ENCODE measurements around the gene FGGY. TPM values are rescaled to one million over a fixed set of nuclear protein-coding genes. Genes with fewer than 3 reads are reported as not detected.

FGGY gene
- total RNA-seq, 1 donor, result 10.8 TPM

- peak in 2 of 3 donors; percentile 21 to 41 for DNase-seq (ENCODE audit: low read depth in 2 of 3, low spot score in 2 of 3)
Observed at GRCh38 chr1:59743324-59744091, 446.6 kb downstream of the FGGY start.

GRCh38 chr1:59747420-59748024 lies 450.6 kb downstream of the FGGY start:
- DNase-seq (ENCODE audit: low read depth in 2 of 3, low spot score in 2 of 3), result no peak

- DNase-seq (ENCODE audit: low read depth in 2 of 3, low spot score in 2 of 3), result no peak
Observed at GRCh38 chr1:59748123-59748522, 451.2 kb downstream of the FGGY start.

GRCh38 chr1:59750328-59751003 lies 453.6 kb downstream of the FGGY start:
- peak in 2 of 3 donors; percentile 6 to 13 for DNase-seq (ENCODE audit: low read depth in 2 of 3, low spot score in 2 of 3)

GRCh38 chr1:59751004-59751395 lies 454.1 kb downstream of the FGGY start:
- DNase-seq (ENCODE audit: low read depth in 2 of 3, low spot score in 2 of 3), result no peak

GRCh38 chr1:59751801-59752200 lies 454.9 kb downstream of the FGGY start:
- DNase-seq (ENCODE audit: low read depth in 2 of 3, low spot score in 2 of 3), result no peak

- DNase-seq (ENCODE audit: low read depth in 2 of 3, low spot score in 2 of 3), result no peak
Observed at GRCh38 chr1:59752556-59753414, 455.9 kb downstream of the FGGY start.

- DNase-seq (ENCODE audit: low read depth in 2 of 3, low spot score in 2 of 3), result no peak
Observed at GRCh38 chr1:59755069-59755685, 458.3 kb downstream of the FGGY start.

- no peak for DNase-seq (ENCODE audit: low read depth in 2 of 3, low spot score in 2 of 3)
Observed at GRCh38 chr1:59757197-59757747, 460.4 kb downstream of the FGGY start.

- DNase-seq (ENCODE audit: low read depth in 2 of 3, low spot score in 2 of 3), result peak; percentile 34 to 83 (median 68)
Observed at GRCh38 chr1:59759156-59759925, 462.4 kb downstream of the FGGY start.

- no peak for DNase-seq (ENCODE audit: low read depth in 2 of 3, low spot score in 2 of 3)
Observed at GRCh38 chr1:59761443-59761842, 464.5 kb downstream of the FGGY start.

GRCh38 chr1:59763418-59763817 lies 466.5 kb downstream of the FGGY start:
- no peak for DNase-seq (ENCODE audit: low read depth in 2 of 3, low spot score in 2 of 3)

GRCh38 chr1:59765011-59765730 lies 468.3 kb downstream of the FGGY start:
- no peak for DNase-seq (ENCODE audit: low read depth in 2 of 3, low spot score in 2 of 3)

GRCh38 chr1:59766227-59766855 lies 469.4 kb downstream of the FGGY start:
- DNase-seq (ENCODE audit: low read depth in 2 of 3, low spot score in 2 of 3), result no peak

- DNase-seq (ENCODE audit: low read depth in 2 of 3, low spot score in 2 of 3), result no peak
Observed at GRCh38 chr1:59767119-59767518, 470.2 kb downstream of the FGGY start.

- no peak for DNase-seq (ENCODE audit: low read depth in 2 of 3, low spot score in 2 of 3)
Observed at GRCh38 chr1:59768792-59769735, 472.2 kb downstream of the FGGY start.

- DNase-seq (ENCODE audit: low read depth in 2 of 3, low spot score in 2 of 3), result no peak
Observed at GRCh38 chr1:59769736-59770095, 472.8 kb downstream of the FGGY start.

Measured in hematopoietic multipotent progenitor cell (in vitro differentiated cells).